Measurements from ENCODE around the gene FNDC3B.

DNA sequence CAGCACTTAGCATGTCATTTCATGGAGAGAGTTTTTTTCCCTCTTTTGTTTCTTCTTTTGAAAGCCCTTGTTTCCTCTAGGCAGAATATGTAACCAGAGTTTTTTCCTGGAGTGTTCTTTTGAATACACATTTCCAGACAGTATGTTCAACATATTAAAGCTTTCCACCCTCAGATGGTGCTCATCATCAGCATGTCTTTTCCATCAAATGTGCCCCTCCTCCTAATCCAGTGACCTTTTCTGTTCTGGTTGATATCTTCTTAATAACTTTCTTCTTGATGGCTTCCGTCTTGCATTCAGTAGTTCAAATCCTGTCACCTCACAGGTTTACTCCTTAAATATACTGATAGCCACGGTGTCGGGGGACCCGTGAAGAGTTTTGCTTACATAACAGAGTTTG, 78.6 kb downstream of the FNDC3B start:
- TF ChIP-seq, protein P1, sequence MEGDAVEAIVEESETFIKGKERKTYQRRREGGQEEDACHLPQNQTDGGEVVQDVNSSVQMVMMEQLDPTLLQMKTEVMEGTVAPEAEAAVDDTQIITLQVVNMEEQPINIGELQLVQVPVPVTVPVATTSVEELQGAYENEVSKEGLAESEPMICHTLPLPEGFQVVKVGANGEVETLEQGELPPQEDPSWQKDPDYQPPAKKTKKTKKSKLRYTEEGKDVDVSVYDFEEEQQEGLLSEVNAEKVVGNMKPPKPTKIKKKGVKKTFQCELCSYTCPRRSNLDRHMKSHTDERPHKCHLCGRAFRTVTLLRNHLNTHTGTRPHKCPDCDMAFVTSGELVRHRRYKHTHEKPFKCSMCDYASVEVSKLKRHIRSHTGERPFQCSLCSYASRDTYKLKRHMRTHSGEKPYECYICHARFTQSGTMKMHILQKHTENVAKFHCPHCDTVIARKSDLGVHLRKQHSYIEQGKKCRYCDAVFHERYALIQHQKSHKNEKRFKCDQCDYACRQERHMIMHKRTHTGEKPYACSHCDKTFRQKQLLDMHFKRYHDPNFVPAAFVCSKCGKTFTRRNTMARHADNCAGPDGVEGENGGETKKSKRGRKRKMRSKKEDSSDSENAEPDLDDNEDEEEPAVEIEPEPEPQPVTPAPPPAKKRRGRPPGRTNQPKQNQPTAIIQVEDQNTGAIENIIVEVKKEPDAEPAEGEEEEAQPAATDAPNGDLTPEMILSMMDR (IDR thresholded peaks at IDR 0.05; ENCODE audit: insufficient read depth, low read length, poor library complexity, severe bottlenecking): no peak
- no peak for TF ChIP-seq EZH2phosphoT487 (conservative IDR thresholded peaks at IDR 0.05; ENCODE audit: low read length)

All from SU-DHL-6 (cell line).